ENCODE results near the gene FERMT3.
A peak's percentile ranks its signal among the peaks of the same experiment; 100 is the strongest.
"Not testable (repeated sequence)": the region's sequence is repeated elsewhere in the genome, so short reads cannot be mapped to it uniquely, and the experiment has no call there.

The FERMT3 gene

DNA sequence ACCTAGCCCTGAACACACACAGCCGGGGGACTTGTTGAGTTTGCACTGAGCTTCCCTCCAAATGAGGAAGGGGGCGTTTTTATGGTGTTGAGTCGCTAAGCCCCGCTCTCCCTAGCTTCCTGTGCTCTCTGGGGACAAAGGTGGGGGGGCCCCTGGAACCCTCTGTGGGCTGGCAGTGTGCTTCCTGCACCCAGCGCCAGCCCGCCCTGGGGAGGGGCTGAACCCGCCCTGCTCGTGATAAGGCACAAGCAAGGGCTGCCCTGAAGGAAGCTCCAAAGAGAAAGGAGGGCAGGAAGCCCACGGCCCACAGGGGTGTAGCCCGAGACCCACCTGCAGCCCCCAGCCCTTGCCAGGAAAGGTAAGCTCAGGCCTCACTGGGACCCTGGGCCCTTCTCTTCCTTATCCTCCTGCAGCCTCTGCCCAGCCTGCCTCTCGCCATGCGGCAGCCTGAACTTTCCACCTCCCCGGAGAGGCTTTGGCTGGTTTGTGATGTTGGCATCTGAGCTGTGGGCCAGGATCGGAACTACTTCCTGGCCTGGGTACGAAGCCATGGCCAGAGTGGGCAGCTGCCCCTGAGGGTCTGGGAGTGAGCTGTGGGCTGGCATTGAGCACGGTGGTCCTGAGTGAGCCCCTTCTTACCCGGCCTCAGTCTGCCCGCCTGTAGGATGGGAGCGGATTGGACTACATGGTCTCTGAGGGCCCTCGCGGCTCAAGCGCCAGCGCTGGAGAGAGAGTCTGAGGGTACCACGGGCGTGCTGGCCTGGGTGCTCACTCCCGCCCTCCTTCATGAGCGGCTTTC lies at the start of gene FERMT3:
Gene FERMT3, plus strand, starts transcription at position 265 of the 799 bp plus-strand sequence. CDS start 644 bp downstream, outside the sequence.
- peak; percentile 44 for DNase-seq (ENCODE audit: low read depth)

DNA sequence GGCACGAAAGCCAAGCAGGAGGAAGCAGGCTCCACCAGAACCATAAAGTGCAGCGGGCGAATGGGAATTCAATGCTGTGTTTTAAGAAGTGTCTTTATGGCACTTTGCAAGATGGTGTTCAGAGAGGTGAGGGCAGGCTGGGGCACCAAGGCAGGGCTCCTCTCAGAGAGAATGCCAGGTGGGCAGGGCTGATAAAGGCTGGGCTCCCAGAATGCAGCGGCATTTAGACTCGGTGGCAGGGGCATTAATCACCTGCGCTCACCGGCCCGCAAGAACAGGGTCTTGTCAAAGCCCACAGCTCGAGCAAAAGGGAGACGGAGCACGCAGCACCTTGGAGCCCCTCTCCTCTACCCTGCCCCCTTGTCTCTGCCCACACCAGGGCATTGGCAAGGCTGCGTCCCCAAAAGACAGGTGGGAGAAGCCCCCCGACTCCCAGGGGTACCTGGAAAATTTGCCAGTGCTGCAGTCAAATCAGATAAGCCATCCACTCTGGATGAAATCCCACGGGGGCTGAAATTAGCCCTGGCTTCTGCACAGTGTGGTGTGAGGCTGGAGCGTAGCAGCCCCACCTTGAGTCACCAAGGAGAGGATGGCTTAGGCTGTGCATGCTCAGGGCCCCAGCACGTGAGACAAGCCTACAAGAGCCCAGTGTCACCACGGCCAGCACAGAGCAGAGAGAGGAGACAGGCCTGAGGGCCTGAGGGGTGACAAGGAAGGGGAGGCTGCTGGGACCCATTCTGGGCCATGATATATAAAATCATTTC lies 48.7 kb upstream of the FERMT3 start:
- no peak for DNase-seq (ENCODE audit: low read depth)

- DNase-seq (ENCODE audit: low read depth) = no peak
Observed at GRCh38 chr11:64161037-64161436, 45.5 kb upstream of the FERMT3 start.

DNA sequence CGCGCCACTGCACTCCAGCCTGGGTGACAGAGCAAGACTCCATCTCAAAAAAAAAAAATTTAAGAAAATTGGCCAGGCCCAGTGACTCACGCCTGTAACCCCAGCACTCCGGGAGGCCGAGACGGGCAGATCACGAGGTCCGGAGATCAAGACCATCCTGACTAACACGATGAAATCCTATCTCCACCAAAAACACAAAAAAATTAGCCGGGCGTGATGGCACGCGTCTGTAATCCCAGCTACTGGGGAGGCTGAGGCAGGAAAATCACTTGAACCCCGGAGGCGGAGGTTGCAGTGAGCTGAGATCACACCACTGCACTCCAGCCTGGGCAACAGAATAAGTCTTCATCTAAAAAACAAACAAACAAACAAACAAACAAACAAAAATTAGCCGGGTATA lies 43.8 kb upstream of the FERMT3 start:
- not testable (repeated sequence) for DNase-seq (ENCODE audit: low read depth)

GRCh38 chr11:64163951-64164350 lies 42.6 kb upstream of the FERMT3 start:
- DNase-seq (ENCODE audit: low read depth) = no peak

DNA sequence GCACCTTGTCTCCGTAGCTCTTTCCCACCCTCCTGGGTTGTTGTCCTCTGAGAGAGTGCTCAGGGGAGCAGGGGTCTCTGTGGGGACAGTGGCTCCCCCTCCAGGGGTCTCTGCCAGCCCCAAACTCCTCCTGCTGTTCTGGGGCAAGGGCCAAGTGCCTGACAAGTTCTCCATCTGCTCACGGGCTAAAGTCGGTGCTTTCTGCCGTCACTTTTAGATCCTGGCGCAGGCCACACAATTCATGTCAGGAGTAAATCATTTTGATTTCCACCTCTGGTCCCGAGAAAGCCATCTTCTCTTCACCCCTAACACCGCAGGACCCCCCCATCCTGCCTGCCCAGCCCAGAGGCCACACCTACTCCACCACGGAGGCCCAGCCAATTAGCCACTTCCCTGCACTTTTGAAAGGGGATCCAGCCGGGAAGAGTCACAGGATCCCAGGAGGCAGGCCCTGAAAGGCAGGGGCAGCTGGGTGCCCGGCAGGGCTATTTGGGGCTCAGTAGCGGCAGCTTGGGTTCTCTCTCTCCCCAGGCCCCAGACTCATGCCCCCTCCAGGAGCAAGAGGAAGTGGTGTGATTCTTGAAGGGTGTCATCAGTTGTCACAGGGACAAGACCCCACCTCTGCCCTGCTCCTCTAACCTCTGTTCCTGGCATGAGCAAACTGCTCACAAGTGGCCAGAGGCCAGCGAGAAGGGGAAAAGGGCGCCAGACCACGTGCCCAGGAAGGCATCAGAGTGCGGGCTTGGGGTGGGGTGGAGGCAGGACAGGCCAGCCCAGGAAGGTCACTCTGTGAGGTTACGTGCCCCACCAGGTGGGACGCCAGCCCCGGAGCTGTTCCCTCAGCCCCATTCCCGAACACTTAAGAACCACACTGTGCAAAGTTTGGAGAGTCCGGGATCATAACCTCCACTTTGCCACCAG lies 41.9 kb upstream of the FERMT3 start:
- no peak for DNase-seq (ENCODE audit: low read depth)

DNA sequence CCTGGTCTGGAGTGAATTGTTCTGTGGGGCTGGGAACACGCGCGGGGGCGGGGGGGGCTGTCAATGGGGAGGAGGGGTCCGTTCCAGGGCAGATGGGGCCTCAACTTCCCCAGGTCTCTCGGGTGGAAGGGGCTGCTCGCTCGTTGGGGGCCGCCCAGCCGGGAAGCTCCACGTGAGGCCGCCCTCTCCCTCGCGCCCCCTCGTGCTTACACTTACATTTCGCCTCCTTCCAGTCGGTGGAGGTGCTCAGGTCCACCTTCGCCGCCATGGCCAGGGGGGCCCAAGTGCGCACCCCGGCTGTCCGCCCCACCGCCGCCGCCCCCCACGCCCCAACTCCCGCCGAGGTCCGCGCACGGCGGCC lies 41.1 kb upstream of the FERMT3 start:
- no peak for DNase-seq (ENCODE audit: low read depth)

- DNase-seq (ENCODE audit: low read depth) = peak; percentile 73
Observed at GRCh38 chr11:64165842-64166635, 40.5 kb upstream of the FERMT3 start, which contains the start of gene MACROD1. MACROD1 (minus strand) TSS chr11:64166113; CDS start chr11:64165994, 119 bp downstream.

DNA sequence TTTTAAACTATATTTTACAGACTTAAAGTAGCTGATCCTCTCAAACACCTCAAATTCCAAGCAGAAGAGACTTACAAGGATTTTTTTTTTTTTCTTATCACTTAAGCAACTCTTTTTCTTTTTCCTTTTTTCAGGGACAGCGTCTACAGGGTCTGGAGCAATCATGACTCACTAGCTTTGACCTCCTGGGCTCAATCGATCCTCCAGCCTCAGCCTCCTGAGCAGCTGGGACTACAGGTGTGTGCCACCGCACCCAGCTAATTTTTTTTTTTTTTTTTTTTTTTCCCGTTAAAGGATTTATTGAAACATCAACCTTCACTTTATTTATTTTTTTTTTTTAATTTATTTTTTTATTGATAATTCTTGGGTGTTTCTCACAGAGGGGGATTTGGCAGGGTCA lies 36.1 kb upstream of the FERMT3 start:
- DNase-seq (ENCODE audit: low read depth) = no peak

- no peak for DNase-seq (ENCODE audit: low read depth)
Observed at GRCh38 chr11:64173616-64174355, 32.7 kb upstream of the FERMT3 start.

- no peak for DNase-seq (ENCODE audit: low read depth)
Observed at GRCh38 chr11:64176751-64177150, 29.8 kb upstream of the FERMT3 start.

GRCh38 chr11:64178203-64178602 lies 28.3 kb upstream of the FERMT3 start:
- no peak for DNase-seq (ENCODE audit: low read depth)

DNA sequence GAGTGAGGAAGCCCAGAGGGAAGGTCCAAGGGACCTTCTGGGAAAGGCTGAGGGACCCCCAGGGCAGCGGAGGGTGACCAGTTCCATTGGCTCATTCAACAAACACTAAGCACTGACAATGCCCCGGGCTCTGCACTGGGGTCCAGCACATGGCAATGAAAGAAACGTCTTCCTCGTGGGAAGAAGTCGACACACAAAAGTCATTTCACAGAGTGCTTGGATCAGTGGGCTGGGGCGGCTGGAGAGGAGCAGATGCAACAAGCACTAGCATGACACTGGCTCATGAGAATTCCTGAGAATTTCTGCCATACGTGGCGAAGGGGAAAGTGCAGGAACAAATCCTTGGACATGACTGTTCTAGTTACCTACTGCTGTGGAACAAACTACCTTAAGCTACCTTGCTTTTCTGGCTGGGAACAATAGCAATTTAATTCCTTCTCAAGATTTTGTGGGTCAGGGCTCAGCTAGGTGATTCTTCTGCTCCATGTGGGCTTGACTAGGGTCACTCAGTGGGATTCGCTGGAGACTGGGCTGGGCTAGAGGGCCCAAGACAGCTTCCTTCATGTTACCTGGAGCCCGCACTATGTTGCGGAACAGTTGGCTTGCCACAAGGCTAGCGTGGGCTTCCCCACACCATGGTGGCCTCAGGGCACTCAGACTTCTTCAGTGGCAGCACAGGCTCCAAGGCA lies 27.4 kb upstream of the FERMT3 start:
- DNase-seq (ENCODE audit: low read depth) = no peak

- DNase-seq (ENCODE audit: low read depth) = no peak
Observed at GRCh38 chr11:64180891-64181290, 25.6 kb upstream of the FERMT3 start.

- DNase-seq (ENCODE audit: low read depth) = no peak
Observed at GRCh38 chr11:64181506-64182411, 24.8 kb upstream of the FERMT3 start.

GRCh38 chr11:64183890-64184289 lies 22.6 kb upstream of the FERMT3 start:
- DNase-seq (ENCODE audit: low read depth) = no peak

- no peak for DNase-seq (ENCODE audit: low read depth)
Observed at GRCh38 chr11:64185175-64185692, 21.3 kb upstream of the FERMT3 start.

GRCh38 chr11:64185693-64186491 lies 20.6 kb upstream of the FERMT3 start, which contains the start of gene STIP1:
STIP1 (plus strand) TSS chr11:64186171; CDS start chr11:64186262, 91 bp downstream.
- peak; percentile 96 for DNase-seq (ENCODE audit: low read depth)
